Activated CD8-positive, alpha-beta T cell treated with anti-CD3 and anti-CD28 coated beads for 36 hours (primary cell): ENCODE data around the gene HSPG2. TPM values are rescaled to one million over a fixed set of nuclear protein-coding genes. Genes with fewer than 3 reads are reported as not detected.
A peak's percentile ranks its signal among the peaks of the same experiment; 100 is the strongest.
"Not testable (repeated sequence)": the region's sequence is repeated elsewhere in the genome, so short reads cannot be mapped to it uniquely, and the experiment has no call there.

Experiments used
- ATAC-seq: fragments of 200-7000 bp; cut with Tn5 transposase; one replicate; pipeline ENCODE4 v1.10.0; 2021; ENCODE audit warnings: mild to moderate bottlenecking, moderate library complexity
- CTCF ChIA-PET: fragments of 350-600 bp; sonication (Branson Sonifier 250); formaldehyde crosslinking; loops from one replicate; lab custom pipeline; 2021; ENCODE audit warnings: antibody characterized with exemption; lab: Charles Lee
- POLR2A ChIA-PET: fragments of 350-600 bp; sonication (Branson Sonifier 250); formaldehyde crosslinking; loops from one replicate; lab custom pipeline; 2021; ENCODE audit warnings: antibody characterized with exemption; lab: Charles Lee
- DNase-seq: peaks from one replicate; pipeline ENCODE4 v3.0.0-alpha.2; 2020
- H3K27ac Mint-ChIP-seq: one replicate; pipeline ENCODE4 v1.8.0; 2021; ENCODE audit warnings: mild to moderate bottlenecking, mixed read lengths
- H3K27me3 Mint-ChIP-seq: one replicate; pipeline ENCODE4 v1.8.0; 2021; ENCODE audit warnings: mixed read lengths
- H3K36me3 Mint-ChIP-seq: one replicate; pipeline ENCODE4 v1.8.0; 2021; ENCODE audit warnings: low read depth, mixed read lengths
- H3K4me1 Mint-ChIP-seq: one replicate; pipeline ENCODE4 v1.8.0; 2021; ENCODE audit warnings: low read depth, mixed read lengths
- H3K4me3 Mint-ChIP-seq: one replicate; pipeline ENCODE4 v1.8.0; 2021; ENCODE audit warnings: mild to moderate bottlenecking, moderate library complexity, mixed read lengths
- H3K9me3 Mint-ChIP-seq: one replicate; pipeline ENCODE4 v1.8.0; 2021; ENCODE audit warnings: mixed read lengths
- intact Hi-C: fragments of 100-400 bp; cut with micrococcal nuclease; formaldehyde crosslinking; loops from one replicate; pipeline ENCODE4 v1.10.0; 2022
- total RNA-seq, 2 experiments: library from RNA; stranded (reverse); gene quantifications; one replicate each; pipeline ENCODE4 v1.2.3, GENCODE V29; 2021
- TF ChIP-seq, protein P1 (sequence below): fragments of 200-600 bp; IDR thresholded peaks from one replicate; pipeline ENCODE4 v1.8.0; 2022; ENCODE audit warnings: antibody characterized with exemption, mild to moderate bottlenecking

The HSPG2 gene
- total RNA-seq, 2 experiments from 2014 or later = 52.1 to 59.0 TPM

DNA sequence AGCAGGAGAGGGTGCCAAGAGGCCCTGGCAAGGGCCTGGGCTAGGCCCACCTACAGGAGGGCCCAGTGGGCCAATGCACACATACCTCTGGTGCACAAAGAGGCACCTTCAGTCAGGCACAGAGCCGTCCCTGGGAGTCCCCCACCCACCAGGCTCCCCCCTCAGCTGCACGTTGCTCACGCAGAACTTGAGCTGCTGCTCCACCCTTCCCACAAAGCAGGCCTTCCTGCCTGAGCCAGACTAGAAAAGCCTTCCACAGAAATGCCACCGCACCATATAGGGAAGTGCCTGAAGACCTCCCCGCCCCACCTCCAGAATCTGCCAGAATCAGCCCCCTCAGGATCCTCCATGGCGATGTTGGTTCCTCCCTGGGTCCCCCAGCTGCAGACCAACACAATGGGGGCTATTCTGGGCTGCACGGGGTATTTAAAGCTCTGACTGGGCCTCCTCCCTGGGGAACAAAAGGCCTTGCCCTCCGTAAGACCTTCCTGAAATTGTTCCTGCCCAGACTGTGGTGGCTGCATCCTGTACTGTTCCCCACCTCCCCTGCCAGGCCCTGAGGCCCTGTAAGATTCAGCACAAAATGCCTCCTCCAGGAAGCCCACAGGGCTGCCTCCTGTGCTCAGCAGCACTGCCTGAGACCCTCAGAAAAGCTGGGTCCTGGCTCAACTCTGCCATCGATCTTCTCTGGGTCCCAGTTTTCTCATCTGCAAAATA, 27.2 kb downstream of the HSPG2 start:
- H3K4me3 Mint-ChIP-seq = peak overlapping the region; percentile 58

DNA sequence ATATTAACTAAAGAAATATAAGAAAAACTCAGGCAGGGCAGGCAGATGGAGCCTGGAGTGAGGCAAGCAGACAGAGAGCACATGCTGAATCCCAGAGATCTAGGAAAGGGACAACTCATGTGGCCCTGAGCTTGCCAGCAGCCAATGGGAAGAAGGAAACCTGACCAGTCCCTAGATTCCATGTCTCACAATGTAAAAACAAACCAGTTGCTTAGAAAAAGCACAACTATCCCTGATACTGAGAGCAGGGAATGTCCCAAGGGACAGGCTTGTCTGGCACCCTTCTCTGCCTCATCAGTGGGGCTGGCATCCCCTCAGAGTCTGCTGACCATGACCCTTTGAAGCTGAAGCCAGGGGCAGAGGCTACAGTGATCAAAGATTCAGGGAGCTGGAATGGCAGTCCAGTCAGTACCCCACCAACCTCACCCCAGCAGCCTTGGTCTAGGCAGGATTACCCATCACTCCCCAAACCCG, 27.8 kb downstream of the HSPG2 start:
- Mint-ChIP-seq H3K9me3 (no peaks in the 10 kb centered on the region), H3K4me1 (peaks cover 43% of the 10 kb centered on the region), H3K36me3 (no peaks in the 10 kb centered on the region), H3K27me3 (no peaks in the 10 kb centered on the region), H3K27ac (peak overlapping the region; percentile 86), H3K4me3 (peak overlapping the region; percentile 58)
- intact Hi-C loops = no loop called here
- ATAC-seq (no peak), DNase-seq (no peak)
- ChIA-PET CTCF (interaction anchor here (1.1 kb wide), 1 partner anchor 87 kb away, joined by 3 read pairs; no protein-coding TSS in a partner anchor), POLR2A (interaction anchor here (1.0 to 1.7 kb wide), 3 partner anchors 9 to 127 kb away, joined by 3 to 4 read pairs (median 4); partner anchors contain the start of gene USP48)
- TF ChIP-seq, protein P1, sequence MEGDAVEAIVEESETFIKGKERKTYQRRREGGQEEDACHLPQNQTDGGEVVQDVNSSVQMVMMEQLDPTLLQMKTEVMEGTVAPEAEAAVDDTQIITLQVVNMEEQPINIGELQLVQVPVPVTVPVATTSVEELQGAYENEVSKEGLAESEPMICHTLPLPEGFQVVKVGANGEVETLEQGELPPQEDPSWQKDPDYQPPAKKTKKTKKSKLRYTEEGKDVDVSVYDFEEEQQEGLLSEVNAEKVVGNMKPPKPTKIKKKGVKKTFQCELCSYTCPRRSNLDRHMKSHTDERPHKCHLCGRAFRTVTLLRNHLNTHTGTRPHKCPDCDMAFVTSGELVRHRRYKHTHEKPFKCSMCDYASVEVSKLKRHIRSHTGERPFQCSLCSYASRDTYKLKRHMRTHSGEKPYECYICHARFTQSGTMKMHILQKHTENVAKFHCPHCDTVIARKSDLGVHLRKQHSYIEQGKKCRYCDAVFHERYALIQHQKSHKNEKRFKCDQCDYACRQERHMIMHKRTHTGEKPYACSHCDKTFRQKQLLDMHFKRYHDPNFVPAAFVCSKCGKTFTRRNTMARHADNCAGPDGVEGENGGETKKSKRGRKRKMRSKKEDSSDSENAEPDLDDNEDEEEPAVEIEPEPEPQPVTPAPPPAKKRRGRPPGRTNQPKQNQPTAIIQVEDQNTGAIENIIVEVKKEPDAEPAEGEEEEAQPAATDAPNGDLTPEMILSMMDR = no peak

More for the DNA sequence above, 27.2 kb downstream of the HSPG2 start:
- H3K27me3 Mint-ChIP-seq = no peaks in the 10 kb centered on the region
- CTCF ChIA-PET = interaction anchor here (1.1 kb wide), 1 partner anchor 87 kb away, joined by 3 read pairs; no protein-coding TSS in a partner anchor
- H3K36me3 Mint-ChIP-seq = no peaks in the 10 kb centered on the region
- H3K9me3 Mint-ChIP-seq = no peaks in the 10 kb centered on the region
- peak; percentile 94 for DNase-seq
- H3K4me1 Mint-ChIP-seq = peaks cover 39% of the 10 kb centered on the region
- ATAC-seq = peak; percentile 88
- TF ChIP-seq, protein P1 = no peak
- intact Hi-C loops = no loop called here
- POLR2A ChIA-PET = interaction anchor here (0.6 to 1.7 kb wide), 4 partner anchors 9 to 167 kb away, joined by 3 to 5 read pairs (median 4); partner anchors contain the start of gene USP48
- peak overlapping the region; percentile 86 for H3K27ac Mint-ChIP-seq

DNA sequence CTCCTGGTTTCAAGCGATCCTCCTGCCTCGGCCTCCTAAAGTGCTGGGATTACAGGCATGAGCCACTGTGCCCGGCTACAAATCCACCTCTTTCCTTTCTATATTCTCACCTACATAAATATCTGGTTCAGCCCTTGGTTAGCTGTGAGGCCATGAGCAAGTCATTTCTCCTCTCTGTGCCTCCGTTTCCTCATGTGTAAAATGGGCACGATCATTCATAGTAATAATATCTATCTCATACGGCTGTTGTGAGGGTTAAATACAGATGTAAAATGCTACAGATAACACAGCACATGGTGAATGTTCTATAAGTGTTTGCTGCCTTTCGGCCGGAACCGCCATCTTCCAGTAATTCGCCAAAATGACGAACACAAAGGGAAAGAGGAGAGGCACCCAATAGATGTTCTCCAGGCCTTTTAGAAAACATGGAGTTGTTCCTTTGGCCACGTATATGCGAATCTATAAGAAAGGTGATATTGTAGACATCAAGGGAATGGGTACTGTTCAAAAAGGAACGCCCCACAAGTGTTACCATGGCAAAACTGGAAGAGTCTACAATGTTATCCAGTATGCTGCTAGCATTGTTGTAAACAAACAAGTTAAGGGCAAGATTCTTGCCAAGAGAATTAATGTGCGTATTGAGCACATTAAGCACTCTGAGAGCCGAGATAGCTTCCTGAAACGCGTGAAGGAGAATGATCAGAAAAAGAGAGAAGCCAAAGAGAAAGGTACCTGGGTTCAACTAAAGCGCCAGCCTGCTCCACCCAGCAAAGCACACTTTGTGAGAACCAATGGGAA, 29.2 kb downstream of the HSPG2 start:
- H3K27ac Mint-ChIP-seq = peak overlapping the region; percentile 16
- DNase-seq, H3K4me3 Mint-ChIP-seq, CTCF ChIA-PET, H3K9me3 Mint-ChIP-seq, ATAC-seq, H3K36me3 Mint-ChIP-seq, intact Hi-C loops, H3K27me3 Mint-ChIP-seq: not testable (repeated sequence)
- POLR2A ChIA-PET = interaction anchor here (0.5 kb wide), 1 partner anchor 1467 kb away, joined by 3 read pairs; no protein-coding TSS in a partner anchor
- H3K4me1 Mint-ChIP-seq = peaks cover 37% of the 10 kb centered on the region

DNA sequence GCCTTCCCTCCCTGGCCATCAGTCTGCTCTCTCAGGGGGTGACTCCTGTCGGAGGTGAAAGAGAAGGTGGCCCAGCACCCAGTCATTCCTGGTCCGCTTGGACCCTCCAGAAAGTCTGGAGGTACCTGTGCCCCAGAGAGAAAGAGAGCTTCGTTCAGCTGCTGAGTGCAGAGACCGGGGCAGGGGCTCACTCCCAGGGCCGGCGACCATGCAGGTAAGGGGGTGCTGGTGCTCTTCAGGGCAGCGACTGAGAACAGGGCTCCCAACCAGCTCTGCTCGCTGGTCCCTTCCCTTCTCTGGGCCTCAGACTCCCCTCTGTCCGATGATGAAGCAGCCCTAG, 30.1 kb downstream of the HSPG2 start:
- Mint-ChIP-seq H3K4me3 (no peak overlapping the region), H3K36me3 (no peaks in the 10 kb centered on the region), H3K27ac (no peak overlapping the region), H3K9me3 (no peaks in the 10 kb centered on the region), H3K4me1 (peaks cover 39% of the 10 kb centered on the region), H3K27me3 (no peaks in the 10 kb centered on the region)
- TF ChIP-seq, protein P1 = no peak
- intact Hi-C loops = no loop called here
- ATAC-seq (no peak), DNase-seq (no peak)
- CTCF ChIA-PET = no interaction called here
- POLR2A ChIA-PET = no interaction called here

DNA sequence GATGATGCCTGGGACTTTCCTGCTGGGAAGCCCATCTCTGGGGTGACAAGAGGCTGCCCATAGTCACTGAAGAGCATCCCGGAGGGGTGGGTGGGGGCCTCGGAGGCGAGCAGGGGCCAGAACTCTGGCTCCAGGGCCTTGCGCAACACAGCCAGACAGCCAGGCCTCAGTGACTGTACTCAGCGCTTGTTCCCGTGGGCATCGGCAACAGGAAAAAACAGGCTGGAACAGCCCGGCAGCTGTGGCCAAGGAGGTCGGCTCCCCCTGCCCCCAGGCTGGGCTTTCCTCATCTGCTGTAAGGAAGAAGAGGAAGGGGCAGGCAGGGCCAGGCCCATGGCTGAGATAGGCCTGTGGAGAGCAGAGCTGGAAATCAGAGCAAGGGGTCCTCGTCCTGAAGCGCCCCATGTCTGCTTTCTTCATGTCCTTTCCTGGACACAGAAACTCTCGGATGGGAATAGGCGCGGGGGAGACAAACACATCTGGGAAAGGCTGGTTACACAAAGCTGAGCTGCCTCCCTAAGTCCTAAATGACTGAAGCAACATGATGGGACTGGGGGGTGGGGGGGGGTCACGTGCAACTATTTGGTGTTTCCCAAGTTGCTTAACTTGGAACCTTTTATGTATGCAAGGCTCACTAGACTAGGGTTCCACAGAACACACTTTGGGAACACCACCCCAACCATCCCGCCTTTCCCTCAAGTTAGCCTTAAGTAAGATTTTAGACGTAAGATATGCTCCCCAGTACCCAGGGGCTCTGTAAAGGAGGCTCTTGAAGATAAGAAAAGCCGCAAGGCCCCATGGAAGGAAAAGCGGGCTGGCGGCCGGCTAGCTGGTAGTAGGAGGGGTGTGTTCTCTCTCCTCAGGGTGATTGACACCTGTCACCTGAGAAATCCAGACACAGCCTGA, 30.7 kb downstream of the HSPG2 start:
- DNase-seq (no peak), ATAC-seq (no peak)
- H3K9me3 Mint-ChIP-seq = no peaks in the 10 kb centered on the region
- peaks cover 37% of the 10 kb centered on the region for H3K4me1 Mint-ChIP-seq
- H3K27ac Mint-ChIP-seq = no peak overlapping the region
- ChIA-PET POLR2A (no interaction called here), CTCF (no interaction called here)
- no peaks in the 10 kb centered on the region for H3K36me3 Mint-ChIP-seq
- TF ChIP-seq, protein P1 = no peak
- no peak overlapping the region for H3K4me3 Mint-ChIP-seq
- intact Hi-C loops = no loop called here
- H3K27me3 Mint-ChIP-seq = no peaks in the 10 kb centered on the region
